Transverse colon (tissue), 3 donors: ENCODE measurements around the gene CA6.
"Not testable (repeated sequence)": the region's sequence is repeated elsewhere in the genome, so short reads cannot be mapped to it uniquely, and the experiment has no call there.

Source experiments
- POLR2A ChIP-seq: fragments of 450-650 bp; IDR thresholded peaks from one replicate; pipeline ENCODE4 v1.6.1; 2016; ENCODE audit warnings: antibody characterized with exemption, mild to moderate bottlenecking, moderate library complexity
- TF ChIP-seq, protein P1 (sequence below), 5 experiments: fragments of 200-600 bp in 3 of 5; fragments of 450-650 bp in 2 of 5; sonication (generic) in 3 of 5; IDR thresholded peaks; 1 replicate in 2 of 5; 2 replicates in 3 of 5; pipeline ENCODE4 v1.5.1; 2016 to 2017; ENCODE audit warnings: antibody characterized with exemption in 5 of 5, inconsistent platforms in 3 of 5, mild to moderate bottlenecking in 2 of 5, moderate library complexity in 1 of 5

GRCh38 chr1:8937051-8937450 lies 8.6 kb upstream of the CA6 start:
- TF ChIP-seq, protein P1, sequence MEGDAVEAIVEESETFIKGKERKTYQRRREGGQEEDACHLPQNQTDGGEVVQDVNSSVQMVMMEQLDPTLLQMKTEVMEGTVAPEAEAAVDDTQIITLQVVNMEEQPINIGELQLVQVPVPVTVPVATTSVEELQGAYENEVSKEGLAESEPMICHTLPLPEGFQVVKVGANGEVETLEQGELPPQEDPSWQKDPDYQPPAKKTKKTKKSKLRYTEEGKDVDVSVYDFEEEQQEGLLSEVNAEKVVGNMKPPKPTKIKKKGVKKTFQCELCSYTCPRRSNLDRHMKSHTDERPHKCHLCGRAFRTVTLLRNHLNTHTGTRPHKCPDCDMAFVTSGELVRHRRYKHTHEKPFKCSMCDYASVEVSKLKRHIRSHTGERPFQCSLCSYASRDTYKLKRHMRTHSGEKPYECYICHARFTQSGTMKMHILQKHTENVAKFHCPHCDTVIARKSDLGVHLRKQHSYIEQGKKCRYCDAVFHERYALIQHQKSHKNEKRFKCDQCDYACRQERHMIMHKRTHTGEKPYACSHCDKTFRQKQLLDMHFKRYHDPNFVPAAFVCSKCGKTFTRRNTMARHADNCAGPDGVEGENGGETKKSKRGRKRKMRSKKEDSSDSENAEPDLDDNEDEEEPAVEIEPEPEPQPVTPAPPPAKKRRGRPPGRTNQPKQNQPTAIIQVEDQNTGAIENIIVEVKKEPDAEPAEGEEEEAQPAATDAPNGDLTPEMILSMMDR (IDR thresholded peaks at IDR 0.05) = not testable (repeated sequence)
- not testable (repeated sequence) for TF ChIP-seq POLR2A
